MM.1S (cell line): Measurements from ENCODE around the gene OGDHL.

Experiments
- EZH2 ChIP-seq: fragments of 300-600 bp; sonication (generic); optimal IDR thresholded peaks from 2 replicates; pipeline ENCODE3; 2017; ENCODE audit warnings: low read depth, mild to moderate bottlenecking, antibody characterized with exemption, low read length, mixed read lengths
- EZH2phosphoT487 ChIP-seq: fragments of 300-600 bp; sonication (generic); IDR thresholded peaks from 2 replicates; pipeline ENCODE4 v1.6.1; 2018; ENCODE audit warnings: antibody characterized with exemption, low read length
- TF ChIP-seq, protein P1 (sequence below): fragments of 300-600 bp; sonication (generic); IDR thresholded peaks from 2 replicates; pipeline ENCODE4 v1.5.1; 2016; ENCODE audit warnings: antibody characterized with exemption, low read length, mixed read lengths

- TF ChIP-seq, protein P1, sequence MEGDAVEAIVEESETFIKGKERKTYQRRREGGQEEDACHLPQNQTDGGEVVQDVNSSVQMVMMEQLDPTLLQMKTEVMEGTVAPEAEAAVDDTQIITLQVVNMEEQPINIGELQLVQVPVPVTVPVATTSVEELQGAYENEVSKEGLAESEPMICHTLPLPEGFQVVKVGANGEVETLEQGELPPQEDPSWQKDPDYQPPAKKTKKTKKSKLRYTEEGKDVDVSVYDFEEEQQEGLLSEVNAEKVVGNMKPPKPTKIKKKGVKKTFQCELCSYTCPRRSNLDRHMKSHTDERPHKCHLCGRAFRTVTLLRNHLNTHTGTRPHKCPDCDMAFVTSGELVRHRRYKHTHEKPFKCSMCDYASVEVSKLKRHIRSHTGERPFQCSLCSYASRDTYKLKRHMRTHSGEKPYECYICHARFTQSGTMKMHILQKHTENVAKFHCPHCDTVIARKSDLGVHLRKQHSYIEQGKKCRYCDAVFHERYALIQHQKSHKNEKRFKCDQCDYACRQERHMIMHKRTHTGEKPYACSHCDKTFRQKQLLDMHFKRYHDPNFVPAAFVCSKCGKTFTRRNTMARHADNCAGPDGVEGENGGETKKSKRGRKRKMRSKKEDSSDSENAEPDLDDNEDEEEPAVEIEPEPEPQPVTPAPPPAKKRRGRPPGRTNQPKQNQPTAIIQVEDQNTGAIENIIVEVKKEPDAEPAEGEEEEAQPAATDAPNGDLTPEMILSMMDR: no peak
- TF ChIP-seq EZH2phosphoT487 (no peak), EZH2 (no peak)
Measured at GRCh38 chr10:49756031-49756430, 6.1 kb downstream of the OGDHL start.
